PC-3 (cell line): ENCODE data around the gene ELAVL3.

ENCODE experiments used
- EZH2 ChIP-seq: fragments of 300-600 bp; sonication (generic); IDR thresholded peaks from one replicate; pipeline ENCODE4 v1.6.1; 2017; ENCODE audit warnings: antibody characterized with exemption, mild to moderate bottlenecking, low read length; ENCODE audit not compliant: unreplicated experiment
- EZH2phosphoT487 ChIP-seq: fragments of 300-600 bp; sonication (generic); IDR thresholded peaks from 2 replicates; pipeline ENCODE4 v1.6.1; 2018; ENCODE audit warnings: mild to moderate bottlenecking, antibody characterized with exemption, low read length, borderline replicate concordance
- TF ChIP-seq, protein P1 (sequence below): fragments of 300-600 bp; sonication (generic); conservative IDR thresholded peaks from 2 replicates; pipeline ENCODE4 v1.5.1; 2017; ENCODE audit warnings: antibody characterized with exemption, low read depth, mild to moderate bottlenecking, low read length

- TF ChIP-seq, protein P1, sequence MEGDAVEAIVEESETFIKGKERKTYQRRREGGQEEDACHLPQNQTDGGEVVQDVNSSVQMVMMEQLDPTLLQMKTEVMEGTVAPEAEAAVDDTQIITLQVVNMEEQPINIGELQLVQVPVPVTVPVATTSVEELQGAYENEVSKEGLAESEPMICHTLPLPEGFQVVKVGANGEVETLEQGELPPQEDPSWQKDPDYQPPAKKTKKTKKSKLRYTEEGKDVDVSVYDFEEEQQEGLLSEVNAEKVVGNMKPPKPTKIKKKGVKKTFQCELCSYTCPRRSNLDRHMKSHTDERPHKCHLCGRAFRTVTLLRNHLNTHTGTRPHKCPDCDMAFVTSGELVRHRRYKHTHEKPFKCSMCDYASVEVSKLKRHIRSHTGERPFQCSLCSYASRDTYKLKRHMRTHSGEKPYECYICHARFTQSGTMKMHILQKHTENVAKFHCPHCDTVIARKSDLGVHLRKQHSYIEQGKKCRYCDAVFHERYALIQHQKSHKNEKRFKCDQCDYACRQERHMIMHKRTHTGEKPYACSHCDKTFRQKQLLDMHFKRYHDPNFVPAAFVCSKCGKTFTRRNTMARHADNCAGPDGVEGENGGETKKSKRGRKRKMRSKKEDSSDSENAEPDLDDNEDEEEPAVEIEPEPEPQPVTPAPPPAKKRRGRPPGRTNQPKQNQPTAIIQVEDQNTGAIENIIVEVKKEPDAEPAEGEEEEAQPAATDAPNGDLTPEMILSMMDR = no peak
- no peak for TF ChIP-seq EZH2
- TF ChIP-seq EZH2phosphoT487 = no peak
These were observed 54.2 kb downstream of the ELAVL3 start for GRCh38 chr19:11426656-11427055.
